AG09319 (cell line): Measurements from ENCODE around the gene LRRC41.
"Not testable (repeated sequence)": the region's sequence is repeated elsewhere in the genome, so short reads cannot be mapped to it uniquely, and the experiment has no call there.

Source experiments
- DNase-seq: peaks from one replicate; pipeline ENCODE4 v3.0.0-alpha.2; 2010; ENCODE audit warnings: low read depth; ENCODE audit errors: extremely low read depth
- TF ChIP-seq, protein P1 (sequence below): IDR thresholded peaks from 2 replicates; pipeline ENCODE4 v1.5.1; 2011; ENCODE audit warnings: low read depth, mild to moderate bottlenecking, inconsistent platforms, low read length, moderate library complexity

Gene LRRC41

DNA sequence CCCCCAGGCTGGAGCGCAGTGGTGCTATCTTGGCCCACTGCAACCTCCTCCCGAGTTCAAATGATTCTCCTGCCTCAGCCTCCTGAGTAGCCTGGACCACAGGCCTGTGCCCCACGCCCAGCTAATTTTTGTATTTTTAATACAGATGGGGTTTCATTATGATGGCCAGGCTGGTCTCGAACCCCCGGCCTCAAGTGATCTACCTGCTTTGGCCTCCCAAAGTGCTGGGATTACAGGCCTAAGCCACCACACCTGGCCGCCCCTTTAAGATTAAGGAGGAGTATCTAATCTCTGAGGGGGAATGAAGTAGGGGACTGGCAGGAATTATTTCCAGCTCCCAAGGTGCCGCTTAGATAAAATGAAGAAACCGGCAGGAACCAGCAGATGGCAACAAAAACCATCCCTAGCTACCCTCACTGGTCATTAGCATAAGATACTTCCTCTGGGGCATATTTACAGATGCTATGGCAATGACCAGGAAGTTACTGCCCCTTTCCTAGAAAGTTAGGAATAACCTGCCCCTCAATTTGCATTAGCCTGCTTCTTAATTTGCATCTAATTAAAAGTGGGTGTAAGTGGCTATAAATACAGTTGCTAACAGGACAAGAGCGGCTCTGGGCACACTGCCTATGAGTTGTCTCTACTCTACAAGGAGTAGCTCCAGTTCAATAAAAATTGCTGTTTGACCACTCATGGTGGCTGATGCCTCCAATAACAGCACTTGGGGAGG, 30.0 kb upstream of the LRRC41 start:
- TF ChIP-seq, protein P1, sequence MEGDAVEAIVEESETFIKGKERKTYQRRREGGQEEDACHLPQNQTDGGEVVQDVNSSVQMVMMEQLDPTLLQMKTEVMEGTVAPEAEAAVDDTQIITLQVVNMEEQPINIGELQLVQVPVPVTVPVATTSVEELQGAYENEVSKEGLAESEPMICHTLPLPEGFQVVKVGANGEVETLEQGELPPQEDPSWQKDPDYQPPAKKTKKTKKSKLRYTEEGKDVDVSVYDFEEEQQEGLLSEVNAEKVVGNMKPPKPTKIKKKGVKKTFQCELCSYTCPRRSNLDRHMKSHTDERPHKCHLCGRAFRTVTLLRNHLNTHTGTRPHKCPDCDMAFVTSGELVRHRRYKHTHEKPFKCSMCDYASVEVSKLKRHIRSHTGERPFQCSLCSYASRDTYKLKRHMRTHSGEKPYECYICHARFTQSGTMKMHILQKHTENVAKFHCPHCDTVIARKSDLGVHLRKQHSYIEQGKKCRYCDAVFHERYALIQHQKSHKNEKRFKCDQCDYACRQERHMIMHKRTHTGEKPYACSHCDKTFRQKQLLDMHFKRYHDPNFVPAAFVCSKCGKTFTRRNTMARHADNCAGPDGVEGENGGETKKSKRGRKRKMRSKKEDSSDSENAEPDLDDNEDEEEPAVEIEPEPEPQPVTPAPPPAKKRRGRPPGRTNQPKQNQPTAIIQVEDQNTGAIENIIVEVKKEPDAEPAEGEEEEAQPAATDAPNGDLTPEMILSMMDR, result peak; percentile 16
- DNase-seq, result no peak

DNA sequence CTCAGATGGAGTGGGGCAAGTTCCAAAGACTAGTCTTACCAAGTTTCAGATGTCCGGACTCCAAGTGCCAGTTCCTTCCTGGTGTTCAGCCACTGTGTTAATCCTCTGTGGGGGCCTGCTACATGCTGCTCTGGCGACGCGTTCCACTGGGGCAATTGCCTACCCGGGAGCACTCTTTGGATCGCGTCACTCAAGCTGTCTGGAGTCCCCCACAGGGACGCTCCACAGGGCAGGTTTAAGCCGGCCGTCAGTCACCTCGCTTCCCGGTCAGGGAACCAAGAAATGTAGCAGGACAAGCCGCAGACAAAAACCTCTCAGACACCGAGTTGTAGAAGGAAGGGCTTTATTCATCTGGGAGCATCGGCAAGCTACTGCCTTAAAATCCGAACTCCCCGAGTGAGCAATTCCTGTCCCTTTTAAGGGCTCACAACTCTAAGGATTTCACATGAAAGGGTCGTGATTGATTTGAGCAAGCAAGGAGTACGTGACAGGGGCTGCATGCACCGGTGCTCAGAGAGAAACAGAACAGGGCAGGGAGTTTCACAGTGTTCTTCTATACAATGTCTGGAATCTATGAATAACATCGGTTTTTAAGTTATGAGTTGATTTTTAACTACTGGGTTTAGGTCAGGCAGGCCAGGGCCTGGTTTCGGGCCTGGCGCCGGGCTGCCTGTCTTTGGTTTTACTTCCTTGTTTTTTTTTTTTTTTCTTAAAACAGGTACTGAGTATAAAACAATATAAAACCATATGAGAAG, 28.5 kb upstream of the LRRC41 start:
- DNase-seq, result not testable (repeated sequence)

DNA sequence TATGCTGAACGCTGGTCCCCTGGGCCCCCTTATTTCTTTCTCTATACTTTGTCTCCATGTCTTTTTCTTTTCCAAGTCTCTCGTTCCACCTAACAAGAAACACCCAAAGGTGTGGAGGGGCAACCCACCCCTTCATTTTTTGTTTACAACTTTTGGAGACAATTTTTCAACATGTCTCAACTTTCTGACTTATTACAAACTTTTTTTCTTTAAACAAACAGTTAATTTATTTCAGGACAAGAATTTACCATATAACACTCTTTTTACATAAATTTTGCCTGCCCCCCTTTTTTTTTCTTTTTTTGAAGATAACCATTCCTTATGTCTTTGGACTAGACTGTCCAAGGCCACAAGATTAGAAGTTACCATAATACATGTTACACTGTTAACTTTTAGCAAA, 27.0 kb upstream of the LRRC41 start:
- not testable (repeated sequence) for DNase-seq

DNA sequence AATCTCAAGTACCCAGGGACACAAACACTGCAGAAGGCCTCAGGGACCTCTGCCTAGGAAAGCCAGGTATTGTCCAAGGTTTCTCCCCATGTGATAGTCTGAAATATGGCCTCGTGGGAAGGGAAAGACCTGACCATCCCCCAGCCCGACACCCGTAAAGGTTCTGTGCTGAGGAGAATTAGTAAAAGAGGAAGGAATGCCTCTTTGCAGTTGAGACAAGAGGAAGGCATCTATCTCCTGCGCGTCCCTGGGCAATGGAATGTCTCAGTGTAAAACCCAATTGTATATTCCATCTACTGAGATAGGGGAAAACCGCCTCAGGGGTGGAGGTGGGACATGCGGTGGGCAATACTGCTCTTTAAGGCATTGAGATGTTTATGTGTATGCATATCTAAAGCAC, 26.4 kb upstream of the LRRC41 start:
- DNase-seq, result not testable (repeated sequence)

DNA sequence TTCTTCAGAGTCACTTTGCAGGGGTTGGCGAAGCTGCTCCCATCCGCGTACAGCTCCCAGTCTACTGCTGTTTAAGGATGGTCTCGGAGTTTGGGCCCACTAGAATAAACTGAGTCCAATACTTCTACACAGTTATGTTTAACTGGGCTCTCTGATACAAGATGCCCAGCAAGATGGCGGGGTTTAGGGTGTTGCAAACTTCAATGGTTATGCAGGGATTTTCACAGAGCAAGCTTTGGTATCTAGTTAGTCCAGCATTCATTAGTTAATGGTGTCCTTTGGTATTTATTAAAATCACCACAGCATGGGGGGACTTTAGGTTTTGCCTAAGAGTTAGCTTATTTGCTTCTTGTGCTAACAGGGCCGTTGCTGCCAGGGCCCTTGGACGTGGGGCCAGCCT, 24.8 kb upstream of the LRRC41 start:
- not testable (repeated sequence) for DNase-seq

DNA sequence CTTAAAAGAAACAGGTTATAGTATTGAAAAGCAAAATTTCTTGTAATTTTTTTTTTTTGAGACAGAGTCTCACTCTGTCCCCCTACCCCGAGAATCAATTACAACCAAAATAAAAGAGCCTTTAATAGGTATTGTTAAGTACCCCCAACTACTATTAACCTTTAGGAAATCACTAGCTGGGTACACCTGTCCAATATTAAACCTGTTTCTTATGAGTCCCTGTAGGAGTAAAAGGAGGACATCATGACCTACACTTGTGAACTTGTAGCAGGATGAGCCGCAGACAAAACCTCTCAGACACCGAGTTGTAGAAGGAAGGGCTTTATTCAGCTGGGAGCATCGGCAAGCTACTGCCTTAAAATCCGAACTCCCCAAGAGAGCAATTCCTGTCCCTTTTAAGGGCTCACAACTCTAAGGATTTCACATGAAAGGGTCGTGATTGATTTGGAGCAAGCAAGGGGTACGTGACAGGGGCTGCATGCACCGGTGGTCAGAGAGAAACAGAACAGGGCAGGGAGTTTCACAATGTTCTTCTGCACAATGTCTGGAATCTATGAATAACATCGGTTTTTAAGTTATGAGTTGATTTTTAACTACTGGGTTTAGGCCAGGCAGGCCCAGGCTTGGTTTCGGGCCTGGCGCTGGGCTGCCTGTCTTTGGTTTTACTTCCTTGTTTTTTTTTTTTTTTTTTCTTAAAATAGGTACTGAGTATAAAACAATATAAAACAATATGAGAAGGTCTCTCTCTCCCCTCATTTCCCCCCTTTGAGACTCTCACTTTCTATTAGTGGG, 22.1 kb upstream of the LRRC41 start:
- DNase-seq, result not testable (repeated sequence)

DNA sequence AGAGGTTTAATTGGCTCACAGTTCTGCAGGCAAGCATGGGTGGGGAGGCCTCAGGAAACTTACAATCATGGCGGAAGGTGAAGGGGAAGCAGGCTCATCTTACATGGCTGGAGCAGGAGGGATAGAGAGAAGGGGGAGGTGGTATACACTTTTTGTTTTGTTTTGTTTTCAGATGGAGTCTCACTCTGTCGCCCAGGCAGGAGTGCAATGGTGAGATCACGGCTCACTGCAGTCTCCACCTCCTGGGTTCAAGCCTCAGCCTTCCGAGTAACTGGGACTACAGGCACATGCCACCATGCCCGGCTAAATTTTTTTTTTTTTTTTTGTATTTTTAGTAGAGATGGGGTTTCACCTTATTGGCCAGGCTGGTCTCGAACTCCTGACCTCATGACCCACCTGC, 18.8 kb upstream of the LRRC41 start:
- DNase-seq, result not testable (repeated sequence)

DNA sequence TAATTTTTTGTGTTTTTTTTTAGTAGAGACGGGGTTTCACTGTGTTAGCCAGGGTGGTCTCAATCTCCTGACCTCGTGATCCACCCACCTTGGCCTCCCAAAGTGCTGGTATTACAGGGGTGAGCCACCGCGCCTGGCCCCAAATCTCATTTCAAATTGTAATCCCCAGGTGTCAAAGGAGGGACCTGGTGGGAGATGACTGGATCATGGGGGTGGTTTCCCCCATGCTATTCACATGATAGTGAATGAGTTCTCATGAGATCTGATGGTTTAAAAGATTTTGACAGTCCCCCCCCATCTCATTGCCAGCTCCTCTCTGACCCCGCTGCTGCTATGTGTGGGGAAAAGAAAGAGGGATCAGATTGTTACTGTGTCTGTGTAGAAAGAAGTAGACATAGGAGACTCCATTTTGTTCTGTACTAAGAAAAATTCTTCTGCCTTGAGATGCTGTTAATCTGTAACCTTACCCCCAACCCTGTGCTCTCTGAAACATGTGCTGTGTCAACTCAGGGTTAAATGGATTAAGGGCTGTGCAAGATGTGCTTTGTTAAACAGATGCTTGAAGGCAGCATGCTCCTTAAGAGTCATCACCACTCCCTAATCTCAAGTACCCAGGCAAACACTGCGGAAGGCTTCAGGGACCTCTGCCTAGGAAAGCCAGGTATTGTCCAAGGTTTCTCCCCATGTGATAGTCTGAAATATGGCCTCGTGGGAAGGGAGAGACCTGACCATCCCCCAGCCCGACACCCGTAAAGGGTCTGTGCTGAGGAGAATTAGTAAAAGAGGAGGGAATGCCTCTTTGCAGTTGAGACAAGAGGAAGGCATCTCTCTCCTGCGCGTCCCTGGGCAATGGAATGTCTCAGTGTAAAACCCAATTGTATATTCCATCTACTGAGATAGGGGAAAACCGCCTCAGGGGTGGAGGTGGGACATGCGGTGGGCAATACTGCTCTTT, 16.8 kb upstream of the LRRC41 start:
- DNase-seq, result not testable (repeated sequence)

DNA sequence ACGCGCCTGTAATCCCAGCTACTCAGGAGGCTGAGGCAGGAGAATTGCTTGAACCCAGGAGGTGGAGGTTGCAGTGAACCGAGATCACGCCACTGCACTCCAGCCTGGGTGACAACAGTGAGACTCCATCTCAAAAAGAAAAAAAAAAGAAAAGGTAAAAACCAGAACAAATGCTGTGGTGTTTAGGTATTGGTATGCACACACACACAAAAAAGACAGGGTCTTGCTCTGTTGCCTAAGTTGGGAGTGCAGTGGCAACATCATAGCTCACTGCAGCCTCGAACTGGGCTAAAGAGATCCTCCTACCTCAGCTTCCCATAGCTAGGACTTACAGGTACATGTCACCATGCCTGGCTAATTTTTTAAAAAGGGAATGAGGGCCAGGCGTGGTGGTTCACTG, 15.9 kb upstream of the LRRC41 start:
- DNase-seq, result not testable (repeated sequence)

DNA sequence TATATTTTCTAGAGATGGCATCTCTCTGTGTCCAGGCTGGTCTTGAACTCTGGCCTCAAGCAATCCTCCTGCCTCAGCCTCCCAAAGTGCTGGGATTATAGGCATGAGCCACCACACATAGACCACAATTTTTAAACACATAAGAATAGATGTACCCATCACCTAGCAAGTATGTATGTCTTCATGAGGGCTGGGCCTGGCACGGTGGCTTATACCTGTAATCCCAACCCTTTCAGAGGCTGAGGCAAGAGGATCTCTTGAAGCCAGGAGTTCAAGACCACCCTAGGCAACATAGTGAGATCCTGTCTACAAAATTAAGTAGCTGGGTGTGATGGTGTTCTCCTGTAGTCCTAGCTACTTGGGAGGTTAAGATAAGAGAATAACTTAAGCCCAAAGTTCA, 13.9 kb upstream of the LRRC41 start:
- DNase-seq, result no peak

More for the DNA sequence above, 13.9 kb upstream of the LRRC41 start:
- TF ChIP-seq, protein P1, result no peak
